Amniotic epithelial cell (primary cell): Measurements from ENCODE around the gene ZFP36L1.

Source experiments
- DNase-seq: peaks from one replicate; pipeline ENCODE4 v3.0.0-alpha.2; 2010; ENCODE audit warnings: low read depth

The ZFP36L1 gene

GRCh38 chr14:68792979-68793733 is at the start of gene ZFP36L1:
Gene ZFP36L1 (minus strand): TSS chr14:68793067. CDS start chr14:68792938, 129 bp downstream.
- DNase-seq, result peak; percentile 96

GRCh38 chr14:68842298-68842697 is 49.4 kb upstream of the ZFP36L1 start:
- peak; percentile 29 for DNase-seq

- DNase-seq, result no peak
Measured at GRCh38 chr14:68841016-68841809, 48.3 kb upstream of the ZFP36L1 start.

GRCh38 chr14:68840454-68840853 is 47.6 kb upstream of the ZFP36L1 start:
- DNase-seq, result peak; percentile 36

- DNase-seq, result no peak
Measured at GRCh38 chr14:68836082-68836481, 43.2 kb upstream of the ZFP36L1 start.

GRCh38 chr14:68834816-68835215 is 41.9 kb upstream of the ZFP36L1 start:
- no peak for DNase-seq

- DNase-seq, result no peak
Measured at GRCh38 chr14:68828698-68829097, 35.8 kb upstream of the ZFP36L1 start.

- DNase-seq, result no peak
Measured at GRCh38 chr14:68825729-68826128, 32.9 kb upstream of the ZFP36L1 start.

- peak; percentile 64 for DNase-seq
Measured at GRCh38 chr14:68824517-68825347, 31.9 kb upstream of the ZFP36L1 start.

GRCh38 chr14:68824207-68824516 is 31.3 kb upstream of the ZFP36L1 start:
- no peak for DNase-seq

GRCh38 chr14:68823434-68824206 is 30.8 kb upstream of the ZFP36L1 start:
- no peak for DNase-seq

GRCh38 chr14:68822926-68823325 is 30.1 kb upstream of the ZFP36L1 start:
- no peak for DNase-seq

GRCh38 chr14:68822132-68822651 is 29.3 kb upstream of the ZFP36L1 start:
- no peak for DNase-seq

GRCh38 chr14:68820999-68821683 is 28.3 kb upstream of the ZFP36L1 start:
- no peak for DNase-seq

- no peak for DNase-seq
Measured at GRCh38 chr14:68820536-68820935, 27.7 kb upstream of the ZFP36L1 start.

- no peak for DNase-seq
Measured at GRCh38 chr14:68820119-68820518, 27.3 kb upstream of the ZFP36L1 start.

GRCh38 chr14:68819260-68819691 is 26.4 kb upstream of the ZFP36L1 start:
- DNase-seq, result peak; percentile 73

GRCh38 chr14:68817506-68818212 is 24.8 kb upstream of the ZFP36L1 start:
- DNase-seq, result no peak

- no peak for DNase-seq
Measured at GRCh38 chr14:68816943-68817430, 24.1 kb upstream of the ZFP36L1 start.
